Naive thymus-derived CD4-positive, alpha-beta T cell (primary cell): Measurements from ENCODE around the gene ACOX3. TPM values are rescaled to one million over a fixed set of nuclear protein-coding genes. Genes with fewer than 3 reads are reported as not detected.

ENCODE experiments used
- ATAC-seq: fragments of 150-1000 bp; cut with Tn5 transposase; 2 replicates; pipeline ENCODE4 v1.10.0; 2021; ENCODE audit warnings: mild to moderate bottlenecking, moderate library complexity
- CTCF ChIA-PET: fragments of 350-600 bp; sonication (Branson Sonifier 250); formaldehyde crosslinking; loops from one replicate; lab custom pipeline; 2021; ENCODE audit warnings: antibody characterized with exemption; lab: Charles Lee
- POLR2A ChIA-PET: fragments of 350-600 bp; sonication (Branson Sonifier 250); formaldehyde crosslinking; loops from one replicate; lab custom pipeline; 2021; ENCODE audit warnings: antibody characterized with exemption, inconsistent platforms; lab: Charles Lee
- DNase-seq, 9 donors: peaks; one replicate each; pipeline versions ENCODE4 v3.0.0 to v3.0.0-alpha.2; 2020 to 2022; ENCODE audit warnings: mixed read lengths in 1 of 9
- H3K27ac ChIP-seq: one replicate; pipeline ENCODE4 v1.7.0; 2013; ENCODE audit warnings: mild to moderate bottlenecking, low read depth, low read length, moderate library complexity
- H3K27me3 ChIP-seq, 2 donors: one replicate each; pipeline ENCODE4 v1.7.0; 2013; ENCODE audit warnings: low read length in 2 of 2, mild to moderate bottlenecking in 2 of 2, moderate library complexity in 2 of 2; ENCODE audit not compliant: control insufficient read depth in 2 of 2, insufficient read depth in 2 of 2
- H3K36me3 ChIP-seq, 3 experiments: 1 replicate in 2 of 3; 2 replicates in 1 of 3; pipeline ENCODE4 v1.7.0; 2013; ENCODE audit warnings: low read length in 3 of 3, mild to moderate bottlenecking in 3 of 3, moderate library complexity in 1 of 3; ENCODE audit not compliant: insufficient read depth in 3 of 3, control insufficient read depth in 2 of 3
- H3K4me1 ChIP-seq, 2 donors: one replicate each; pipeline ENCODE4 v1.7.0; 2013; ENCODE audit warnings: low read length in 2 of 2, mild to moderate bottlenecking in 2 of 2, moderate library complexity in 1 of 2; ENCODE audit not compliant: control insufficient read depth in 2 of 2, insufficient read depth in 2 of 2
- H3K4me3 ChIP-seq: 2 replicates; pipeline ENCODE4 v1.7.0; 2013; ENCODE audit warnings: mild to moderate bottlenecking, low read length
- H3K9me3 ChIP-seq, 3 experiments: 1 replicate in 2 of 3; 2 replicates in 1 of 3; pipeline ENCODE4 v1.7.0; 2013; ENCODE audit warnings: low read length in 3 of 3; ENCODE audit not compliant: control insufficient read depth in 2 of 3
- H3K27ac Mint-ChIP-seq, 9 donors: one replicate each; pipeline ENCODE4 v1.8.0; 2020 to 2022; ENCODE audit warnings: mixed read lengths in 9 of 9, mild to moderate bottlenecking in 8 of 9, moderate library complexity in 5 of 9, inconsistent platforms in 2 of 9
- H3K27me3 Mint-ChIP-seq, 5 donors: one replicate each; pipeline ENCODE4 v1.8.0; 2021 to 2022; ENCODE audit warnings: mixed read lengths in 5 of 5, mild to moderate bottlenecking in 1 of 5
- H3K36me3 Mint-ChIP-seq, 5 donors: one replicate each; pipeline ENCODE4 v1.8.0; 2020 to 2022; ENCODE audit warnings: mixed read lengths in 5 of 5, mild to moderate bottlenecking in 3 of 5, inconsistent platforms in 1 of 5
- H3K4me1 Mint-ChIP-seq, 7 donors: one replicate each; pipeline ENCODE4 v1.8.0; 2020 to 2022; ENCODE audit warnings: mixed read lengths in 7 of 7, mild to moderate bottlenecking in 3 of 7, inconsistent platforms in 1 of 7
- H3K4me3 Mint-ChIP-seq, 10 donors: one replicate each; pipeline ENCODE4 v1.8.0; 2020 to 2022; ENCODE audit warnings: mild to moderate bottlenecking in 10 of 10, mixed read lengths in 10 of 10, moderate library complexity in 6 of 10, inconsistent platforms in 2 of 10
- H3K9me3 Mint-ChIP-seq, 11 donors: one replicate each; pipeline ENCODE4 v1.8.0; 2020 to 2022; ENCODE audit warnings: mixed read lengths in 11 of 11, mild to moderate bottlenecking in 4 of 11, inconsistent platforms in 1 of 11, moderate library complexity in 1 of 11
- intact Hi-C, 2 donors: fragments of 100-400 bp; cut with micrococcal nuclease; formaldehyde crosslinking; loops; one replicate each; pipeline ENCODE4 v1.15.1; 2023
- polyA plus RNA-seq, 2 donors: library from polyadenylated mRNA; unstranded; fragments of 300-500 nt; fragmentation: Illumina TruSeq; gene quantifications; one replicate each; pipeline ENCODE4 v1.2.3, GENCODE V29; 2021
- total RNA-seq, 6 experiments: library from RNA in 5 of 6; stranded (reverse) in 5 of 6; gene quantifications; 1 replicate in 5 of 6; 2 replicates in 1 of 6; pipeline ENCODE4 v1.2.3 and lab custom pipeline; 2021 to 2026

Gene ACOX3
- total and polyA plus RNA-seq, 7 experiments from 2014 or later = 10.9 to 20.5 (median 16.1) TPM

DNA sequence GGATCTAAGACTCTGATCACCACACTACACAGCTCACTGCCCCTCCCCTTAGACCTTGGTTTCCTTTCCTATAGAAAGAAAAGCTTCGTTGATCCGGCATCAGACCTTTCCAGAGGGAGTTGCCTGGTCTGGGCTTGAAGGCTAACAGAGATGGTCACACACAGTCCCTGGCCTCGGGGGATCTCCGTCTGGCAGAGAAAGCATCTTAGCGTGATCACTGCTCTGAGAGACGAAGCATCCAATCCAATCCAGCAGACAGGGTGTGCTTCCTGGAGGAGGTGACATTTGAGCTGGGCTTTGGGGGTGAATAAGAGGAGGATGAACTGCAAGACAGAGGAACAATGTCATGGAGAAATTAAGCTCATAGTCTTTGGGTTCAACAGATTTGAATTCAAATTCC, 121.5 kb downstream of the ACOX3 start:
- H3K27ac Mint-ChIP-seq = no peak overlapping the region
- CTCF ChIA-PET = no interaction called here
- H3K4me3 Mint-ChIP-seq = no peak overlapping the region
- peaks cover 0 to 5% (median 0%) of the 10 kb centered on the region in 11 donors for H3K9me3 Mint-ChIP-seq
- no peaks in the 10 kb centered on the region for H3K4me1 Mint-ChIP-seq
- Histone ChIP-seq H3K4me3 (no peak overlapping the region), H3K27me3 (no peaks in the 10 kb centered on the region), H3K9me3 (no peaks in the 10 kb centered on the region), H3K27ac (no peak overlapping the region), H3K36me3 (no peaks in the 10 kb centered on the region), H3K4me1 (no peaks in the 10 kb centered on the region)
- DNase-seq (no peak), ATAC-seq (no peak)
- no peaks in the 10 kb centered on the region for H3K36me3 Mint-ChIP-seq
- POLR2A ChIA-PET = no interaction called here
- intact Hi-C loops = no loop called here
- H3K27me3 Mint-ChIP-seq = peaks cover 0 to 11% (median 3%) of the 10 kb centered on the region in 5 donors

DNA sequence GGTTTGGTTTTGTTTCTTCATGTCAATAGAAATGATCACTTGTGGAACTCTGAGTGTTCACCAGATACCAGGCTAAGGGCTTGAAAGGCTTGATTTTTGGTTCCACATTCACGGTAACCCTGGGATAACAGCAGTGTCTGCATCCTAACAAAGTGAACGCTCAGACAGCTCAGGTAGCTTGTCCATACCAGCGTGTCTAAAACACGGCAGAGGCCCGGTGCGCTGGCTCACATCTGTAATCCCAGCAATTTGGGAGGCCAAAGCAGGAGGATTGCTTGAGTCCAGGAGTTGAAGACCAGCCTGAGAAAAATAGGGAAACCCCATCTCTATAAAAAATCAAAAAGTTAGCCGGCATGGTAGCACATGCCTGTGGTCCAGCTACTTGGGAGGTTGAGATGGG, 122.0 kb downstream of the ACOX3 start:
- ATAC-seq = no peak
- H3K4me1 ChIP-seq = no peaks in the 10 kb centered on the region
- peaks cover 0 to 4% (median 0%) of the 10 kb centered on the region in 5 donors for H3K36me3 Mint-ChIP-seq
- intact Hi-C loops = no loop called here
- ChIA-PET POLR2A (no interaction called here), CTCF (no interaction called here)
- H3K9me3 Mint-ChIP-seq = peaks cover 0 to 9% (median 0%) of the 10 kb centered on the region in 11 donors
- H3K27ac ChIP-seq = no peak overlapping the region
- peaks cover 2 to 11% (median 3%) of the 10 kb centered on the region in 5 donors for H3K27me3 Mint-ChIP-seq
- no peaks in the 10 kb centered on the region for H3K27me3 ChIP-seq
- peak in 1 of 9 donors; percentile 6 for DNase-seq
- no peak overlapping the region for H3K4me3 ChIP-seq
- H3K36me3 ChIP-seq = no peaks in the 10 kb centered on the region
- H3K27ac Mint-ChIP-seq = no peak overlapping the region
- H3K4me3 Mint-ChIP-seq = no peak overlapping the region
- no peaks in the 10 kb centered on the region for H3K4me1 Mint-ChIP-seq
- no peaks in the 10 kb centered on the region for H3K9me3 ChIP-seq

DNA sequence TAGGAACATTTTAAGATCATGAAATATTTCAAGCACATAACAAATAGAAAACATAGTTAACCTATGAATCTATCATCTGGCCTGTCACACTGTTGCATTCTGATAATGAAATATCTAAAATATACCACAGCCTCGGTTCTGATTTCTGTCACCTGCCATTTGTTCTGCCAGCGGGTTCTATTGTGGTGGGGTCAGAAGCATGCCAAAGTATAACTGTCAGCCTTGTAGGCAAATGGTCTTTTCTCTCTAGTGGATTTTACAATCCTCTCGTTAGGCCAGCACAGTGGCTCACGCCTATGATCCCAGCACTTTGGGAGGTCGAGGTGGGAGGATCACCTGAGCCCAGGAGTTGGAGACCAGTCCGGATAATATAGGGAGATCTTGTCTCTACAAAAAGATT, 123.0 kb downstream of the ACOX3 start:
- H3K9me3 ChIP-seq = no peaks in the 10 kb centered on the region
- intact Hi-C loops = no loop called here
- no peak overlapping the region for H3K4me3 ChIP-seq
- POLR2A ChIA-PET = no interaction called here
- H3K36me3 ChIP-seq = no peaks in the 10 kb centered on the region
- H3K27me3 ChIP-seq = no peaks in the 10 kb centered on the region
- no peaks in the 10 kb centered on the region for H3K4me1 ChIP-seq
- Mint-ChIP-seq H3K4me1 (no peaks in the 10 kb centered on the region), H3K27me3 (peaks cover 2 to 11% (median 4%) of the 10 kb centered on the region in 5 donors), H3K9me3 (peaks cover 0 to 19% (median 6%) of the 10 kb centered on the region in 11 donors), H3K27ac (no peak overlapping the region), H3K4me3 (no peak overlapping the region), H3K36me3 (peaks cover 0 to 4% (median 0%) of the 10 kb centered on the region in 5 donors)
- no peak for DNase-seq
- no peak overlapping the region for H3K27ac ChIP-seq
- ATAC-seq = no peak
- CTCF ChIA-PET = no interaction called here

DNA sequence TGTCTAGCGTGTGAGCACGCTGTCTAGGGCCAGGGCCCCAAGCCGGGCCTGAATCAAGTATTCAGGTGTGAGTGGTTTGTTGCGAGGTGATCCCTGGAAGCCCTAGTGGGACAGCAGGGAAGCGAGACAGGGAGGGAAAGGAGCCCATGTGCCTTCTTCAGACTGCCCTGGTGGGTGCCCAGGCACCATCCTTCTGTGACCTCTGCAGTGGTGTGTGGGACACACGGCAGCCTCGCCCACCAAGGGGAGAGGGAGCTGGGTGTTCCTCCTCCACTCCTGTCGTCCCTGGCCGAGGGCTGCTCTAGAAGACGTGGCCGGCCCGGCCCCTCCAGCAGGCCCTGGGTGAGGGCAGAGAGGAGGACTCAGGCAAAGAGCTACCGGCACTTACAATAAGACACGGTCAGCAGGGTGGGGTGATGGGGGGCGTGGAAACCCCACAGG, 123.6 kb downstream of the ACOX3 start:
- no peak overlapping the region for H3K4me3 ChIP-seq
- Mint-ChIP-seq H3K4me3 (no peak overlapping the region), H3K36me3 (peaks cover 0 to 4% (median 0%) of the 10 kb centered on the region in 5 donors), H3K27me3 (peaks cover 2 to 11% (median 8%) of the 10 kb centered on the region in 5 donors), H3K4me1 (no peaks in the 10 kb centered on the region), H3K27ac (no peak overlapping the region), H3K9me3 (peaks cover 0 to 24% (median 11%) of the 10 kb centered on the region in 11 donors)
- ChIA-PET POLR2A (no interaction called here), CTCF (no interaction called here)
- H3K27ac ChIP-seq = no peak overlapping the region
- peak in 1 of 9 donors; percentile 12 for DNase-seq
- intact Hi-C loops = no loop called here
- no peaks in the 10 kb centered on the region for H3K36me3 ChIP-seq
- ATAC-seq = no peak
- no peaks in the 10 kb centered on the region for H3K27me3 ChIP-seq
- no peaks in the 10 kb centered on the region for H3K4me1 ChIP-seq
- no peaks in the 10 kb centered on the region for H3K9me3 ChIP-seq

Other genes starting within 250 kb of the ACOX3 start
- 100 to 1,000 TPM in 1 of 5 experiments, 10 to 100 TPM in 4; 33.8 to 120 (median 41.2) TPM for gene SH3TC1, start 241.4 kb downstream of the ACOX3 start, total RNA-seq
- 10 to 100 TPM in 1 of 2 donors, 1 to 10 TPM in 1; 6.5 to 12.1 TPM for gene SH3TC1, start 241.4 kb downstream of the ACOX3 start, polyA plus RNA-seq
- gene HTRA3, start 171.0 kb downstream of the ACOX3 start, total RNA-seq = not detected
- not detected for gene HTRA3, start 171.0 kb downstream of the ACOX3 start, polyA plus RNA-seq
- gene TRMT44, start 54 bp upstream of the ACOX3 start, total RNA-seq = 10 to 100 TPM; 28.5 to 33.7 (median 29.6) TPM
- 10 to 100 TPM; 13.8 to 21.3 TPM for gene TRMT44, start 54 bp upstream of the ACOX3 start, polyA plus RNA-seq
- gene GPR78, start 139.7 kb upstream of the ACOX3 start, total RNA-seq = not detected
- gene GPR78, start 139.7 kb upstream of the ACOX3 start, polyA plus RNA-seq = not detected
- not detected for gene CPZ, start 152.0 kb upstream of the ACOX3 start, total RNA-seq
- gene CPZ, start 152.0 kb upstream of the ACOX3 start, polyA plus RNA-seq = not detected